Activated CD4-positive, CD25-positive, alpha-beta regulatory T cell treated with anti-CD3 and anti-CD28 coated beads, Interleukin-2, amount 50 U/mL, for 16 hours (primary cell): ENCODE results near the gene CLIC4.
"Not testable (repeated sequence)": the region's sequence is repeated elsewhere in the genome, so short reads cannot be mapped to it uniquely, and the experiment has no call there.

ENCODE experiments used
- DNase-seq: peaks from one replicate; pipeline ENCODE4 v3.0.0-alpha.2; 2020; ENCODE audit warnings: low read depth, low spot score

Gene CLIC4

GRCh38 chr1:24771574-24771973 lies 26.3 kb downstream of the CLIC4 start:
- no peak for DNase-seq

GRCh38 chr1:24773618-24774017 lies 28.4 kb downstream of the CLIC4 start:
- no peak for DNase-seq

- DNase-seq: no peak
These were observed 30.1 kb downstream of the CLIC4 start for GRCh38 chr1:24775348-24775747.

GRCh38 chr1:24775916-24776315 lies 30.7 kb downstream of the CLIC4 start:
- DNase-seq: no peak

- DNase-seq: no peak
These were observed 31.6 kb downstream of the CLIC4 start for GRCh38 chr1:24776821-24777220.

- no peak for DNase-seq
These were observed 32.9 kb downstream of the CLIC4 start for GRCh38 chr1:24778141-24778540.

GRCh38 chr1:24779199-24779598 lies 34.0 kb downstream of the CLIC4 start:
- not testable (repeated sequence) for DNase-seq

GRCh38 chr1:24779689-24780464 lies 34.6 kb downstream of the CLIC4 start:
- DNase-seq: no peak

- DNase-seq: not testable (repeated sequence)
These were observed 35.4 kb downstream of the CLIC4 start for GRCh38 chr1:24780626-24781025.

- DNase-seq: no peak
These were observed 37.4 kb downstream of the CLIC4 start for GRCh38 chr1:24782689-24783088.

- DNase-seq: no peak
These were observed 38.5 kb downstream of the CLIC4 start for GRCh38 chr1:24783713-24784112.

GRCh38 chr1:24786191-24786590 lies 40.9 kb downstream of the CLIC4 start:
- DNase-seq: no peak

GRCh38 chr1:24790490-24790889 lies 45.2 kb downstream of the CLIC4 start:
- DNase-seq: no peak

- no peak for DNase-seq
These were observed 48.3 kb downstream of the CLIC4 start for GRCh38 chr1:24793447-24794129.

GRCh38 chr1:24794130-24794502 lies 48.9 kb downstream of the CLIC4 start:
- not testable (repeated sequence) for DNase-seq

GRCh38 chr1:24795236-24795635 lies 50.0 kb downstream of the CLIC4 start:
- no peak for DNase-seq

- no peak for DNase-seq
These were observed 51.3 kb downstream of the CLIC4 start for GRCh38 chr1:24796524-24796923.

GRCh38 chr1:24799242-24799641 lies 54.0 kb downstream of the CLIC4 start:
- not testable (repeated sequence) for DNase-seq

- DNase-seq: no peak
These were observed 55.9 kb downstream of the CLIC4 start for GRCh38 chr1:24801176-24801575.

- no peak for DNase-seq
These were observed 58.0 kb downstream of the CLIC4 start for GRCh38 chr1:24803220-24803619.

- no peak for DNase-seq
These were observed 58.8 kb downstream of the CLIC4 start for GRCh38 chr1:24803987-24804530.

GRCh38 chr1:24805534-24806301 lies 60.5 kb downstream of the CLIC4 start:
- no peak for DNase-seq
